K562 (cell line): ENCODE data around the gene PLAGL1. TPM values are rescaled to one million over a fixed set of nuclear protein-coding genes. Genes with fewer than 3 reads are reported as not detected.

Source experiments
- ATAC-seq: fragments of 200-7000 bp; cut with Tn5 transposase; 3 replicates; pipeline ENCODE4 v1.9.1; 2020; ENCODE audit warnings: moderate library complexity
- BruUV-seq: library from RNA; stranded (reverse); fragments of 400-500 nt; replicated peaks from 2 replicates; lab custom pipeline; 2021; lab: Mats Ljungman, UMichigan
- CTCF ChIA-PET: fragments of 300-600 bp; formaldehyde crosslinking; extraction: SDS; loops from one replicate; lab custom pipeline; 2021; ENCODE audit warnings: low intra/inter-chr PET ratio; lab: Yijun Ruan, JAX
- POLR2A ChIA-PET: fragments of 300-600, 350-650 bp; sonication (Branson Sonifier 250); formaldehyde crosslinking; extraction: SDS; loops from one replicate; lab custom pipeline; 2021; ENCODE audit warnings: antibody characterized with exemption, inconsistent platforms; lab: Yijun Ruan, JAX
- DNase-seq, 4 experiments: peaks; one replicate each; pipeline versions ENCODE4 v3.0.0 to v3.0.0-alpha.2; 2011 to 2018; ENCODE audit warnings: low spot score in 3 of 4, mixed read lengths in 3 of 4; ENCODE audit errors: extremely low read depth in 1 of 4
- FAIRE-seq: peaks from 2 replicates; lab custom pipeline; 2011; peaks lifted over from hg19 to GRCh38; lab: Jason Lieb, UNC
- H2AFZ ChIP-seq: 2 replicates; pipeline ENCODE4 v1.6.0; 2011; ENCODE audit warnings: low read depth, low read length, control low read depth, inconsistent platforms
- H3K27ac ChIP-seq: fragments of 200-600 bp; 3 replicates; pipeline ENCODE4 v1.8.0; 2011; ENCODE audit warnings: low read depth, mild to moderate bottlenecking, control low read depth, inconsistent platforms, low read length, moderate library complexity, mixed read lengths; ENCODE audit errors: extremely low read depth
- H3K27me3 ChIP-seq, 2 experiments: fragments of 300-600 bp in 1 of 2; 2 replicates in 1 of 2; 3 replicates in 1 of 2; pipeline versions ENCODE4 v1.6.0 to v1.8.0; 2011; ENCODE audit warnings: inconsistent platforms in 2 of 2, low read length in 2 of 2, mild to moderate bottlenecking in 1 of 2, mixed read lengths in 1 of 2, moderate library complexity in 1 of 2; ENCODE audit not compliant: control insufficient read depth in 2 of 2, insufficient read depth in 2 of 2
- H3K36me3 ChIP-seq: fragments of 300-600 bp; 3 replicates; pipeline ENCODE4 v1.8.0; 2011; ENCODE audit warnings: mild to moderate bottlenecking, low read length, inconsistent platforms; ENCODE audit not compliant: control insufficient read depth, insufficient read depth
- H3K4me1 ChIP-seq, 2 experiments: fragments of 200-600 bp in 1 of 2; replicated peaks in 1 of 2; 2 replicates in 1 of 2; 3 replicates in 1 of 2; pipeline versions ENCODE4 v1.5.1 to v1.8.0; 2011; ENCODE audit warnings: inconsistent platforms in 2 of 2, low read length in 2 of 2, mild to moderate bottlenecking in 1 of 2, mixed read lengths in 1 of 2, moderate library complexity in 1 of 2; ENCODE audit not compliant: control insufficient read depth in 2 of 2, insufficient read depth in 2 of 2
- H3K4me2 ChIP-seq: 2 replicates; pipeline ENCODE4 v1.6.1; 2011; ENCODE audit warnings: low read length, control low read depth, inconsistent platforms, mixed read lengths; ENCODE audit not compliant: insufficient read depth
- H3K4me3 ChIP-seq: fragments of 200-600 bp; sonication (generic), shearing (Covaris generic); 2 replicates; pipeline ENCODE4 v1.5.1; 2016; ENCODE audit warnings: control low read depth, inconsistent platforms
- H3K79me2 ChIP-seq: fragments of 200-600 bp; 3 replicates; pipeline ENCODE4 v1.8.0; 2011; ENCODE audit warnings: low read length, inconsistent platforms; ENCODE audit not compliant: control insufficient read depth, insufficient read depth
- H3K9ac ChIP-seq, 2 experiments: 2 replicates each; pipeline versions ENCODE4 v1.6.0 to v1.6.1; 2011; ENCODE audit warnings: low read depth in 2 of 2, low read length in 2 of 2, control low read depth in 1 of 2, inconsistent platforms in 1 of 2, mild to moderate bottlenecking in 1 of 2, mixed read lengths in 1 of 2; ENCODE audit not compliant: insufficient read depth in 1 of 2
- H3K9me1 ChIP-seq: one replicate; pipeline ENCODE4 v1.6.0; 2011; ENCODE audit warnings: inconsistent platforms, mild to moderate bottlenecking, low read length, moderate library complexity; ENCODE audit not compliant: control insufficient read depth, insufficient read depth
- H3K9me3 ChIP-seq: replicated peaks from 2 replicates; pipeline ENCODE4 v1.5.1; 2011; ENCODE audit warnings: low read depth, low read length, inconsistent platforms; ENCODE audit not compliant: control insufficient read depth, insufficient read depth
- H4K20me1 ChIP-seq: replicated peaks from 2 replicates; pipeline ENCODE4 v1.6.1; 2011; ENCODE audit warnings: low read length, inconsistent platforms, mixed read lengths; ENCODE audit not compliant: control insufficient read depth, insufficient read depth
- ATF1 ChIP-seq, 2 experiments: fragments of 450-650 bp in 1 of 2; IDR thresholded peaks; 2 replicates each; pipeline ENCODE4 v1.6.1; 2016; ENCODE audit warnings: missing compliant biosample characterization in 1 of 2, missing genetic modification characterization in 1 of 2
- MEIS2 ChIP-seq: fragments of 450-650 bp; IDR thresholded peaks from 2 replicates; pipeline ENCODE4 v1.6.1; 2014; ENCODE audit warnings: mild to moderate bottlenecking; ENCODE audit not compliant: partially characterized antibody
- RBM14 ChIP-seq: fragments of 200-400 bp; formaldehyde crosslinking; IDR thresholded peaks from 2 replicates; pipeline ENCODE4 v1.6.1; 2018; ENCODE audit warnings: low read depth, mild to moderate bottlenecking, low read length, moderate library complexity, borderline replicate concordance; ENCODE audit not compliant: insufficient read depth
- TARDBP ChIP-seq: fragments of 450-650 bp; IDR thresholded peaks from 2 replicates; pipeline ENCODE4 v1.6.1; 2016
- ZNF217 ChIP-seq: sonication (generic); formaldehyde crosslinking; IDR thresholded peaks from 2 replicates; pipeline ENCODE4 v1.8.0; 2022; ENCODE audit warnings: mild to moderate bottlenecking, missing genetic modification reagents
- ZNF695 ChIP-seq: fragments of 450-650 bp; formaldehyde crosslinking; IDR thresholded peaks from 2 replicates; pipeline ENCODE4 v1.4.0; 2020; ENCODE audit warnings: mild to moderate bottlenecking, moderate library complexity
- WGBS: fragments of 100-300 bp; shearing (Covaris generic); methylation state at CpG from one replicate; pipeline ENCODE4 v1.1.6; 2016; ENCODE audit warnings: low coverage, mixed read lengths; ENCODE audit not compliant: insufficient coverage; ENCODE audit errors: missing lambda C conversion rate; 5-methylcytosine and 5-hydroxymethylcytosine counted together
- in situ Hi-C: fragments of 300-500 bp; cut with MboI; formaldehyde crosslinking; loops from 4 replicates; pipeline ENCODE4 v1.15.0; 2018; ENCODE audit warnings: inconsistent platforms, mixed read lengths
- intact Hi-C: fragments of 100-400 bp; cut with micrococcal nuclease; formaldehyde crosslinking; loops from 2 replicates; pipeline ENCODE4 v1.14.2; 2022
- polyA plus RNA-seq, 8 experiments: library from polyadenylated mRNA; depleted of rRNA in 4 of 8; stranded (reverse) in 5 of 8; unstranded in 3 of 8; fragments of >200 nt; fragmentation: Nextera tagmentation in 2 of 8; fragmentation: Illumina TruSeq in 1 of 8; extraction: Ambion mirVana in 2 of 8; extraction: Trizol in 1 of 8; gene quantifications; 2 replicates each; pipeline versions ENCODE4 v1.2.1 to v1.2.3, GENCODE V29; 2011 to 2014; ENCODE audit warnings: inconsistent platforms in 1 of 8, missing spikeins in 1 of 8
- total RNA-seq, 7 experiments: library from RNA; depleted of rRNA in 6 of 7; stranded (reverse); fragments of >200 nt in 6 of 7; fragmentation: Illumina TruSeq in 2 of 7; extraction: Trizol in 2 of 7; gene quantifications; 2 replicates each; pipeline versions ENCODE4 v1.2.1 to v1.2.3, GENCODE V29; 2011 to 2021; ENCODE audit warnings: low replicate concordance in 1 of 7
- TF ChIP-seq, protein P1 (sequence below): sonication (generic); formaldehyde crosslinking; IDR thresholded peaks from 2 replicates; pipeline ENCODE4 v1.8.1; 2023; ENCODE audit warnings: mild to moderate bottlenecking, missing genetic modification reagents, moderate library complexity

Gene PLAGL1
- total and polyA plus RNA-seq, 9 of the 15 experiments (the other 6 are each of a cell fraction or from before 2014, with no cell fraction given) = 4.9 to 29.6 (median 13.2) TPM

DNA sequence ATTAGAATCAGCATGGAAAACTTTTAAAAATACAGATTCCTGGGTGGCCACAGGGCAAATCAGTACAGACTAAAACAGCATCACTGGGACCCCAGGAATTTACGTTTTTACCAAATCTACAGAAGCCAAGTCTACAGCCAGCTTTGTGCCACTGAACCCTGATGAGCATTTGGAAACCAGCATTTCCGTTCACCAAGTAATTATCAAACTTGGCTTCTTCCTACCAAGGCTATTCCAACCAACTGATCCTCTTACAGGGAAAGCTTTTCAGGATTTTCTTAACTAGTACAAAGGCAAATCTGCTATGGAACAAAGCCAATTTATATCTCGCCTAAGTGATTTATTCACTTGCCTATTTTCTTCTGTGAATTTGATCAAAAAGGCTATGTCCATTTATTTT is 47.0 kb downstream of the PLAGL1 start:
- Histone ChIP-seq H3K4me3 (no peak overlapping the region), H3K27ac (no peak overlapping the region), H3K9ac (no peak overlapping the region), H3K9me1 (no peaks in the 10 kb centered on the region), H3K36me3 (peaks cover 4% of the 10 kb centered on the region; the same call in 1 of the 3 replicates), H3K9me3 (no peaks in the 10 kb centered on the region), H3K4me2 (no peak overlapping the region), H4K20me1 (no peaks in the 10 kb centered on the region), H3K4me1 (peaks cover 0 to 6% of the 10 kb centered on the region in 2 experiments; a peak in 3 of 5 replicates), H3K79me2 (no peaks in the 10 kb centered on the region), H3K27me3 (no peaks in the 10 kb centered on the region), H2AFZ (no peak overlapping the region)
- BruUV-seq = no TSS peak
- ATAC-seq (no peak), FAIRE-seq (no peak), DNase-seq (no peak)
- in situ Hi-C loops (no loop called here), intact Hi-C loops (no loop called here)
- WGBS = 36% methylated on average over 3 of the region's 3 CpGs
- TF ChIP-seq RBM14 = no peak
- no peak for TF ChIP-seq MEIS2
- TF ChIP-seq ATF1 (CRISPR knock-in tag; IDR thresholded peaks at IDR 0.05) = no peak
- no peak for TF ChIP-seq ATF1 (tag; IDR thresholded peaks at IDR 0.05)
- TF ChIP-seq, protein P1, sequence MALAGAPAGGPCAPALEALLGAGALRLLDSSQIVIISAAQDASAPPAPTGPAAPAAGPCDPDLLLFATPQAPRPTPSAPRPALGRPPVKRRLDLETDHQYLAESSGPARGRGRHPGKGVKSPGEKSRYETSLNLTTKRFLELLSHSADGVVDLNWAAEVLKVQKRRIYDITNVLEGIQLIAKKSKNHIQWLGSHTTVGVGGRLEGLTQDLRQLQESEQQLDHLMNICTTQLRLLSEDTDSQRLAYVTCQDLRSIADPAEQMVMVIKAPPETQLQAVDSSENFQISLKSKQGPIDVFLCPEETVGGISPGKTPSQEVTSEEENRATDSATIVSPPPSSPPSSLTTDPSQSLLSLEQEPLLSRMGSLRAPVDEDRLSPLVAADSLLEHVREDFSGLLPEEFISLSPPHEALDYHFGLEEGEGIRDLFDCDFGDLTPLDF = no peak
- TF ChIP-seq ZNF695 (CRISPR knock-in tag) = no peak
- no peak for TF ChIP-seq TARDBP
- no peak for TF ChIP-seq ZNF217 (CRISPR knock-in tag)
- ChIA-PET POLR2A (no interaction called here), CTCF (no interaction called here)
